HCEC 1CT (cell line): ENCODE data around the gene CCDC88B.

Experiments
- DNase-seq: peaks from one replicate; pipeline ENCODE4 v3.0.0-alpha.2; 2017

Gene CCDC88B, protein sequence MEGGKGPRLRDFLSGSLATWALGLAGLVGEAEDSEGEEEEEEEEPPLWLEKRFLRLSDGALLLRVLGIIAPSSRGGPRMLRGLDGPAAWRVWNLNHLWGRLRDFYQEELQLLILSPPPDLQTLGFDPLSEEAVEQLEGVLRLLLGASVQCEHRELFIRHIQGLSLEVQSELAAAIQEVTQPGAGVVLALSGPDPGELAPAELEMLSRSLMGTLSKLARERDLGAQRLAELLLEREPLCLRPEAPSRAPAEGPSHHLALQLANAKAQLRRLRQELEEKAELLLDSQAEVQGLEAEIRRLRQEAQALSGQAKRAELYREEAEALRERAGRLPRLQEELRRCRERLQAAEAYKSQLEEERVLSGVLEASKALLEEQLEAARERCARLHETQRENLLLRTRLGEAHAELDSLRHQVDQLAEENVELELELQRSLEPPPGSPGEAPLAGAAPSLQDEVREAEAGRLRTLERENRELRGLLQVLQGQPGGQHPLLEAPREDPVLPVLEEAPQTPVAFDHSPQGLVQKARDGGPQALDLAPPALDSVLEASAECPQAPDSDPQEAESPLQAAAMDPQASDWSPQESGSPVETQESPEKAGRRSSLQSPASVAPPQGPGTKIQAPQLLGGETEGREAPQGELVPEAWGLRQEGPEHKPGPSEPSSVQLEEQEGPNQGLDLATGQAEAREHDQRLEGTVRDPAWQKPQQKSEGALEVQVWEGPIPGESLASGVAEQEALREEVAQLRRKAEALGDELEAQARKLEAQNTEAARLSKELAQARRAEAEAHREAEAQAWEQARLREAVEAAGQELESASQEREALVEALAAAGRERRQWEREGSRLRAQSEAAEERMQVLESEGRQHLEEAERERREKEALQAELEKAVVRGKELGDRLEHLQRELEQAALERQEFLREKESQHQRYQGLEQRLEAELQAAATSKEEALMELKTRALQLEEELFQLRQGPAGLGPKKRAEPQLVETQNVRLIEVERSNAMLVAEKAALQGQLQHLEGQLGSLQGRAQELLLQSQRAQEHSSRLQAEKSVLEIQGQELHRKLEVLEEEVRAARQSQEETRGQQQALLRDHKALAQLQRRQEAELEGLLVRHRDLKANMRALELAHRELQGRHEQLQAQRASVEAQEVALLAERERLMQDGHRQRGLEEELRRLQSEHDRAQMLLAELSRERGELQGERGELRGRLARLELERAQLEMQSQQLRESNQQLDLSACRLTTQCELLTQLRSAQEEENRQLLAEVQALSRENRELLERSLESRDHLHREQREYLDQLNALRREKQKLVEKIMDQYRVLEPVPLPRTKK (N-terminal part only)

GRCh38 chr11:64339754-64340408 lies at the start of gene CCDC88B:
TSS of gene CCDC88B (plus strand) at chr11:64340204. CDS start at chr11:64340267, 63 bp downstream.
- no peak for DNase-seq

GRCh38 chr11:64290352-64291261 lies 49.4 kb upstream of the CCDC88B start:
- no peak for DNase-seq

DNA sequence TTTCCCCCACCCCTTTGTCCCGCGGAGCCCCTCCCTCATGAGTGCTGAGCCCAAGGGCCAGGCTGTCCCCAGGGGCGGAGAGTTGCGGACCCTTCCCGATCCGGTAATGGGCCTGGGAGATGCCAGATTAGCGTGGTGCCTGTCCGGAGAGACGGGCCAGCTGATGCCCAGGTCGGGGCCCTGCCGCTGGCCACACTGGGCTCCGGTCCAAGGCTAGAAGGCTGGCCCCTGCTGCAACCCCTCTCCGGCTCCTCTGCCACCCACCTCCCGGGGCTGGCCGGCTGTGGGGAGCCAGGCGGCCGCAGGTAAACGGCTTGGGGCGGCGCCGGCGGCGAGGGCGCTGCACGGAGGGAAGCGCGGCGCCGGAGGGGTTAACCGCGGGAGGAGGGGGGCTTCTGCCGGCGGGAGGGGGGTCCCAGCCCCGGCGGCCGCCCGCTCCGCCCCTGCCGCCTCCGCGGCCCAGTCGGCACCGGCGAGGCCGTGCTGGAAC lies 48.7 kb upstream of the CCDC88B start, which contains the start of gene KCNK4:
Gene KCNK4 (plus strand): TSS at position 41 of the 490 bp plus-strand sequence. CDS start 1,717 bp downstream, outside the sequence.
- no peak for DNase-seq

GRCh38 chr11:64291752-64292459 lies 48.1 kb upstream of the CCDC88B start:
- DNase-seq = no peak

DNA sequence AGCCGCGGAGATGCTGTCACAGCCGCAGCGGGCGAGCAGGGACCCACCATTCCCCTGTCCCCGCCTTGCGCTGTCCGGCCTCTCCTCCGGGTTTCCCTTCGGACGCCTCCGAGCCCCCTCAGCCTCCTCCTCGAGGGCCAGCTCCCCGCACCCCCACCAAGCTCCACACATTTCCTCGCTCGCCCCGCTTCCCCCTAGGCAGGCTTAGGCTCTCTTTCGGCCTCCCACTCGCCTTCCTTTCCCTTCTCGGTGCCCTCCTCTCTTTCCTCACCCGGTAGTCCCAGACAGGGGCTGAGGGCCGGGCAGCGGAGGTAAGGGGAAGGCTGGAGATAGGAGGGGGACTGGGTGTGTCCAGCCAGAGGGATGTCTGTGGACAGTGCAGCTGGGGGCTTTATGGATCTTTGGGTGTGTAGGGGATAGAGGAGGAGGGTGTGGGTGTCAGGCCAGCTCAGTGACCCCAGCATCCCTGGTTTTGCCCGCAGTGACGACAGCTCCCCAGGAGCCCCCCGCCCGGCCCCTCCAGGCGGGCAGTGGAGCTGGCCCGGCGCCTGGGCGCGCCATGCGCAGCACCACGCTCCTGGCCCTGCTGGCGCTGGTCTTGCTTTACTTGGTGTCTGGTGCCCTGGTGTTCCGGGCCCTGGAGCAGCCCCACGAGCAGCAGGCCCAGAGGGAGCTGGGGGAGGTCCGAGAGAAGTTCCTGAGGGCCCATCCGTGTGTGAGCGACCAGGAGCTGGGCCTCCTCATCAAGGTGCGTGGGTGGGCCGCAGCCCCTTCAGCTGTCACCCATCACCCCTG lies 47.3 kb upstream of the CCDC88B start:
- DNase-seq = no peak

DNA sequence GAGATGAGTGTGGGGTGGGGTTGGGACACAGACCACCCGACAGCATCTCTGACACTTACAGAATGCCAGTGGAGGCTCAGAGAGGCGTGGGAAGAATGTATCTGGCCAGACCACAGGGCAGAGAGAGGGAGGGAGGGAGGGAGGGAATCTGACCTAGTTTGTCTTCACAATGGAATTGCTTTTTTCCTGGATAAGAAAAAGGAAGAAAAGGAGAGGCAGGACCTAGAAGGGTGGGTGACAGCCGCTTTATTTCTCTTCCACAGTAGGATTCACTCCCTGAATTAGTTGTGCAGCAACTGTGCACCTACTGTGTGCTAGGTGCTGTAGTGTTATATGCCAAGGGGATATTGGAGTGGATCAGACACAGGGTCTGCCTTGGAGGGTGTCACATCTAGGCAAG lies 45.2 kb upstream of the CCDC88B start:
- no peak for DNase-seq

GRCh38 chr11:64295760-64296159 lies 44.2 kb upstream of the CCDC88B start:
- no peak for DNase-seq

DNA sequence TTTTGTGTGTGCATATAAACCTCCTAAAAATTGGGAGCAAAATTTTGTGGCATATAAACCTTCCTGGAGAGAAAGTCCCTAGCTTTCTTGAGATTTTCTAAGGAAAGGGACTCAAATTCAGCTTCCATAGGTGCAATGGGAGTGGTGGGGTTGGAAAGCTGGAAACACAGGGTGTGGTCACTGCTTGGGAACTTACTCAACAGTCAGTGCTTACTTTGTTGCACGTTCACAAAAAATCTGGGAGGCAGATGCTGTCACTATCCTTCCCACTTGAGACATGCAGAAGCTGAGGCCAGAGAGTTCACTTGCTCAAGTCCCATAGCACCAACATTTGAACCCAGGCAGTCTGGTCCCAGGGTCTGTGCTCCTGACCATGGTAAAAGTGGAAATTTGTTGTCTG lies 43.8 kb upstream of the CCDC88B start:
- no peak for DNase-seq

GRCh38 chr11:64296830-64297698 lies 42.9 kb upstream of the CCDC88B start:
- DNase-seq = no peak

DNA sequence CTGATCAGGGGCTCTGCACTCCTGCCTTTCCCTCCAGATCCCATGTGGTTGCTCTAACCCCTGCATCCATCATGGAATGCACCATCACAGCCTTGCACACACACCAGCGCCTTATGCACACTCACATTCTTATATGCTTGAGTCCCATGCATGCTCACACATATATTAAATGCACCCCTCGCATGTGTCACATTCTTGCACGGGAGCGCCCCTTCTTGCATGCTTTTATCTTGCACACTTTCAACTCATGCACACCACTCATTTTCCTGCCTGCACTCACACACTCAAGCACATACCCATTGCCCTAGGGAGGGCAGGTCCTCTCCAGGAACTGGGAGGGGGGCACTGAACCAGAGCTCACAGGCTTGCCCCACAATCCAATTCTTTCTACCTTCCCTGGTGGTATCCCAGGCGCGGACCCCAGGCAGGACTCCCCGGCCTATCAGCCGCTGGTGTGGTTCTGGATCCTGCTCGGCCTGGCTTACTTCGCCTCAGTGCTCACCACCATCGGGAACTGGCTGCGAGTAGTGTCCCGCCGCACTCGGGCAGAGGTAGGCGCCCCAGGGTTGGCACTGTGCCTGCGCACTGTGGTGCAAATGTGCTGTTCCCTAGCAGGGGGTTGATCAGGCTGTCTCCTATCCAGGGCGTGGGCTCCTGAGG lies 42.2 kb upstream of the CCDC88B start:
- no peak for DNase-seq

- DNase-seq = no peak
Measured at GRCh38 chr11:64298966-64299846, 40.8 kb upstream of the CCDC88B start.

GRCh38 chr11:64299847-64300648 lies 40.0 kb upstream of the CCDC88B start, which contains the start of gene CATSPERZ:
TSS of gene CATSPERZ (plus strand) at chr11:64300358. CDS start at chr11:64300411, 53 bp downstream.
- no peak for DNase-seq

DNA sequence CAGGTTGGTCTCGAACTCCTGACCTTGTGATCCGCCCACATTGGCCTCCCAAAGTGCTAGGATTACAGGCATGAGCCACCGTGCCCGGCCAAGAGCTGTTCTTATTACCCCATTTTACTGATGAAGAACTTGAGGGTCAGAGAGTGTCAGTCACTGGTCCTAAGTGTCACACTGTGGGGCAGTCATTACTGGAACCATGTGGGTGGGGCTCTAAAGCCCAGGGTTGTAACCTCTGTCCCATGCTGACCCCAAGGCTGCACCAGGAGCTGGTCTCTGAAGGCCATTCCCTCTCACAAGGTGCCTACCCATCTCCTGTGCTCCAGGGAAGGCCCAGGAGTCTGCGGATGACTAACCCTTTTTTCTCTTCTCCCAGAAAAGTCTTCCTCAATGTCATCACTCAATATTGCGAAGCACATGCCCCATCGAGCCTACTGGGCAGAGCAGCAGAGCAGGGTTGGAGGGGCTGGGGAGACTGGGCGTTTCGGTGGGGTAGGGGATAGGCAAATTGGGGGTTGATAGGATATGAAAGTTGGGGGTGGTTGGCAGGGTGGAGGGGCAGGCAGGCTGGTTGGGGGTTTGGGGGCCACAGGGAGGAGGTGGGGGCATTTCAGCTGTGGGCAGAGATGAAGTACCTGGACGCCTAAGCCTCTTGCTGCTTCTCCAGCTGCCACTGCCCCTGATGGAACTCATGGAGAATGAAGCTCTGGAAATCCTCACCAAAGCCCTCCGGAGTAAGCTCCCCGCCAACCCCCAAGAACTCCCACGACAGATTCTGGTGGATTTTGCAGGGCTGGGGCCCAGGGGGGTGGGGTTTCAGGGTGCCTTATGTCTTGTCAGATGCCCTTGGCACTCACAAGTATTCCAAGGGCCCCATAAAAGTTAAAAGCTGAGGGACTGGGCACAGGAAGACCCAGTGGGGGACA lies 36.6 kb upstream of the CCDC88B start:
- DNase-seq = no peak

- no peak for DNase-seq
Measured at GRCh38 chr11:64304032-64304315, 36.0 kb upstream of the CCDC88B start.
